NCI-H128 (cell line): ENCODE data around the gene ARHGEF9.

ENCODE experiments used
- DNase-seq: peaks from one replicate; lab custom pipeline; 2025; ENCODE audit not compliant: unreplicated experiment; lab: John Stamatoyannopoulos, UW

Gene ARHGEF9

DNA sequence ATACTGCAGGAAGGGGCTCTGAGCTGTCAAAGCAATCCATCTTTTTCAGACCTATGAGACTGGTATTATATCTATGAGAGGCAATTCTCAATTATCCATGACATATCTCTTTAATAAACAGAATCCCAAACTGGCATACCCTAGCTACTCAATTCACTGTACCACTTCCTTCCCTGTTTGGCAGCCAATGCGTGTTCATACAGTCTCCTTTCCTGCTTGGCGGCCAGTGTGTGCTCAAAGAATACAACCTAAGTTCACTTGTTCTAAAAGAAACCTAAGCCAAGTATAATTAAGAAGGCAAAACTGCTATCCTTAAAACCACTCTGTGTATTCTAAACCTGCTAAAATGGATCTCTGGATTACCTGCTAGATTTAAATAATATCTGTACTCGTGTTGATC, 38.3 kb downstream of the ARHGEF9 start:
- no peak for DNase-seq

DNA sequence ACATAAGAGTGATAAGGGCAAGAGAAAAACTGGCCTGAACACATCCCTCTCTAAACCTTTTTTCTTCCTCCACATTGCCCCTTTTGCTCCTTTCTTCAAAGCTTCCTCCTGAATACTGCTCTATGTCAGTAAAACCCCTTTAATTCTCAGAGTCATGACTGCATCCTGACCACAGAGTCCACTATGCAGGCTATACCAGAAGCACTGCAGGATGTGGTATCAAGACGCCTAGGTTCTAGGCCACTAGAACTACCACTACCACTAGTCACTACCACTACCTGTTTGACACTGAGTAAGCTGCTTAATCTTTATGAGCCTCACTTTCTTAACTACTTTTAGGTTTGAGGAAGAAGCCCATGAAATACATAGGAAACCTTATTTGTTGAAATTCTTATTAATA, 38.7 kb downstream of the ARHGEF9 start:
- no peak for DNase-seq

DNA sequence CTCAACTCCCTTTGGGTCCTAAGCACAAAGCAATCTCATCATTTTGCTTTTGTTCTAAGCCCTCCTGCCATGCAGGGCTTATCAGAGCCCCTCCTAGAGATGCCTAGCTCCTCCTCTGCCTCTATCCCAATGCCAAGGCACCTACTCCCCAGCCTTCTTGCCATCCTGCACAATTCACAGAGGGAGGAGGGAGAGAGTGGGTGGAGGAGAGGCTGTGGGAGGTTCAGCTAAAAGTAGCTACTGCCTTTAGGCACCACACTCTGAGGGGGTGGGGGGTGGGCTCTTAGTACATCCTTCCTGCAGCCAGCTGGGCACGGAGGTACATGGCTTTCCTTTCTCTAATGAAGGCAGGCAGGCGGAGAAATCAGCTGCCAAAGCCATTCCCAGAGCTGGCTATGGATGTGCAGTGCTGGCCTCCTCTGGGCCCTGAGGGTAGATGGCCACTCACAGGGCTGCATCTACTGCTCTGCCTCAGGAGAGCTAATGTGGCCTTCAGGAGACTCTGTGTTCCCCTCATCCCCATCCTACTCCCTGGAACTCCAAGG, 40.1 kb downstream of the ARHGEF9 start:
- no peak for DNase-seq

DNA sequence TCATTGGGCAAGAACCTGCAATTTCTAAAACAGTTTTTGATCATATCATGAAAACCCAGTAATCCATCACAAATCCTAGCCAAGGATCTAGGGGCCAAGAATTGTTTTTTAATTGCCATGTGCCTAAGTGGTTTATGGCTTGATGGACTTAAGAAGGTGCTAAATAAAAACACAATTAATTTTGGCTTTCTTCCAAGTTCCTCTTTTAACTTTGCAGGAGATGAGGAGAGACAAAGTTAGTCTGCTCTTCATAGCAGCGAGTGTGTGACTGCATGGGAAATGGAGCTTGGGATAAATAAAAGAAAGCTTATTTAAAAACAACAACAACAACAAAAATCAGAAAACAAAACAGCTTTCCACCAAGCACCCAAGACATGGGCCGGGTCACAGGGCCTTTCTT, 41.4 kb downstream of the ARHGEF9 start:
- no peak for DNase-seq

DNA sequence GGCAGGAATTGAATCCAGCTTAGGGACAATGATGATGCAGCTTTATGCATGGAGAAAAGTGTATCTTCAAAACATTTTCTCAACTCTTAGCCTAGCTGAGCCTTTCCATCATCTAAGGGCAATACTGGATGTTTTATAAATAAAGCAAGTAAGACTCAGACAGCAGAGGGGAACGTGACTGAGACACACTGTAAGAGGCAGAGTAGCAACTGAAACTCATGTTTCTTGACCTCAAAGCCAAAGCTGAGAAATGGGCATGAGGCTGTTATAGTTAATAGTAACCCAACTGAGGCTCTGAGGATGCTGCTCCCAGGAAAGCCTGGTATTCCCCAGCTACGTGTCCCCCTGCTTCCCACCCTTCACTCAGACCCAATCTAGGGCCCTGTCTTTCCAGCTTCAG, 44.6 kb downstream of the ARHGEF9 start:
- no peak for DNase-seq

DNA sequence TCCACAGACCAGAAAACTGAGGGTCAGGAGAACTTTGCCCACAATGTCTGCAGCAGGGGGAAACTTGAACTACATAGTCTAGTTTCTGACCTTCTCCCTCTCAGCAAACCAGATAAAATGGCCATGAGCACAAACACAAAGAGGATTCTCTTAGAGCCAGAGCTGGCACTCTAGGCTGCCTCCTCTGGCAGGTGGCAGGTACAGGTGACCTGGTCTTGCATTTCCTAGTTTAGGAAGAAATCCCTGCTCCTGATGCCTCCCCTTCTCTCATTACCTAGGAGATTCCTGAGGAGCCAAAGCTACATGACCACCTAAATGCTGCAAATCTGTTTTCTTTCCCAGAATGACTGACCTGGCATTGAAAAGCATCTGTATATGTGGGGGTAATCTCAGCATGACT, 45.1 kb downstream of the ARHGEF9 start:
- DNase-seq, result no peak

DNA sequence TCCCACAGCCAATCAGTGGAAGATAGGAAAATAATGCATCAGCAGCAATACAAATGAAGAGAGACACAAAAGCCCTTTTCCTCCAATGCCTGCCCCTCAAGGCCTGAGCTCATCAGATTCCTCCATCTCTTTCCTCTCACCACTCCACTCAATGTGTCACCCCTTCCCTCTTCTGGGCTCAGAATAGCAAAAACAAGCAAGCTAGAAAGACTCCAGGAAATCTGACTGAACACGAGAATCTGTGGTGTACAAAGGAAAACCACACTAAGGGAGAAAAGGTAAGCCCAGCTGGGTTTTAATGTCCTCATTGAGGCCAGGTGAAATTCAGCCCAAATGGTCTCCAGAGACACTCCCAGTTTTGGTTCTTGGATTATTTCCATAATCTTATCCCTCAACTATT, 46.3 kb downstream of the ARHGEF9 start:
- no peak for DNase-seq

DNA sequence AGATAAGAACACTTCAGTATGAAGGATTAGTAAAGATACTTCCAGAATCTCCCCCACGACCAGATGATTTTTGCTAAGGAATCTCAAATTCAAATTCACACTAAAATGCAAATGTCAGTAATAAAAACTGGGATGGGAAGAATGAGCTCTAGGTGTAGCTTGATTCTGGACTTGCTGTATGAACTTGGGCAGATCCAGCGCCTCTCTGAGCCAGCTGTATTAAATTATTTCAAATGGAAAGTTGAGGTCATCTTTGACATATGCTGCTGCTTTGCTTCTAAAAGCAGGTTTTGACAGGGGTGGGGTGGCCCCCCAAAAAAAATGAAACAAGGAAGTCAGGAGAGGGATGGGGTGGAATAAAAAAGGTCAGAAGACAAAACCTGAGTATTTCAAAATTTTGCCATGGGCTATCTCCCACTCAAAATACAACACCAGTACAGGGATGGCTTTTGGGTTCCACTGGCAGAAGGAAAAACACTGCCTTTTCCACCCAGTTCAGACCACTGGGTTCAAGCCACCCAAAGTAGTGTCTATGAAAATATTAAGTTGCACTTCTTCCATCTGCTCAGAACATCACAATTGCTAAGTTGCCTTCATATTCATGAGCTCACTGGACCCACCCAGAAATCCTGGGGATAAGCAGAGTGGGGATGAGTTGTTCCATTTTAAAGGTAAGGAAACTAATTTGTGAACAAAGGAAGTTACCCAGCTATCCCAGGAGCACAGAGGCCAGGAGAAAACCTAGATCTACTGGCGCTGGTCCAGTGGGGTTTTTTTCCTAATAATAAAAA, 47.7 kb downstream of the ARHGEF9 start:
- DNase-seq, result no peak

DNA sequence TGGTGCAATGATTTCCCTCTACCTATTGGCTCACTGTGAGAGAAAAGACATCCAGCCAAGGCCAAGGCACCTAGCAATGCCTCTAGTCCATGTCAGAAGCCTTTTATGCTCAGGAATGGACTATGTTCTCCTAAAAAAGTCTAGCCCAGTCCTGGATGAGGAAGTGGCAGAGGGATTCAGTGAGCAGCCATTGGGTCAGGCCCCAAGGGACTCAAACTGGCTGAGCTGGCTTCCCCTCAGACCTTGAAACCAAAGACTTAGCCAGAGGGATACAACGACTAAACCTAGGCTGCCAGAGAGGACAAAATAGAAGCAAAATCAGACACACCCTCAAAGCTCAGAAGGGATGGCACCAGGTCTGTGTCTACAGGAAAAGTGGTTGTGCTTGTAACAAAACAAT, 49.1 kb downstream of the ARHGEF9 start:
- DNase-seq, result no peak

DNA sequence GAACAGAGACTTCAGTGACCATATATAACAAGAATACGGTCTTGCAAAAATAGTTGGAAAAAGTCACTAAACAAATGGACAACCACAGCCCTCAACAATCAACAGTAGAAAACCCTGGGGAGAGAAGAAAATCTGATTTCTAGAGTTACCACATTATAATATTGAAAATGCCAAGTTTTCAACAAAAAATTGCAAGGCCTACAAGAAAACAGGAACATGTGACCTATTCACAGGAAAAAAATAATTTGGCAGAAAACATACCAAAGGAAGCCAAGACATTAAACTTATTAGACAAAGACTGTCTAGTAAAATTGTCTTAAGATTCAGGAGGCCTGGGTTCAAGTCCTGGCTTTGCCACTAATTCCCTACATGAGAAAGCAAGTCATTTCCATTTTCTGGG, 64.7 kb downstream of the ARHGEF9 start:
- no peak for DNase-seq

DNA sequence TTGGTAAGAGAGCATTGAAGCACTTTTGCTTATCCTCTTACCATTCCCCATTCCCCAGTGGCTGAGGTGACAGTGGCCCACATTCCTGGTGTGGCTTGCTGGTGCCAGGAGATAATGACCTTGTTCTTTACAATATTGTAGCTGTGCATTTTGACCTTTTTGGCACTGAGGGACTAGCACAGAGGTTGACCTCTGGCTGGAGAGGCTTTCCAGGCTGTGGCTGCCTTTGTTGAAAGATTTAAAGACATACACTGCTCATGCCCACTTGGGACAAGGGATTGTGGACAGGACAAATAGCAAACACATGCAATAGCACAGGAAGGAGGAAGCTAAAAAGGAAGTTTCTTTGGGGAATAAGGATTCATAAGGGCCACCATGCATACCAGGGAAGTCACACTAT, 65.4 kb downstream of the ARHGEF9 start:
- no peak for DNase-seq

DNA sequence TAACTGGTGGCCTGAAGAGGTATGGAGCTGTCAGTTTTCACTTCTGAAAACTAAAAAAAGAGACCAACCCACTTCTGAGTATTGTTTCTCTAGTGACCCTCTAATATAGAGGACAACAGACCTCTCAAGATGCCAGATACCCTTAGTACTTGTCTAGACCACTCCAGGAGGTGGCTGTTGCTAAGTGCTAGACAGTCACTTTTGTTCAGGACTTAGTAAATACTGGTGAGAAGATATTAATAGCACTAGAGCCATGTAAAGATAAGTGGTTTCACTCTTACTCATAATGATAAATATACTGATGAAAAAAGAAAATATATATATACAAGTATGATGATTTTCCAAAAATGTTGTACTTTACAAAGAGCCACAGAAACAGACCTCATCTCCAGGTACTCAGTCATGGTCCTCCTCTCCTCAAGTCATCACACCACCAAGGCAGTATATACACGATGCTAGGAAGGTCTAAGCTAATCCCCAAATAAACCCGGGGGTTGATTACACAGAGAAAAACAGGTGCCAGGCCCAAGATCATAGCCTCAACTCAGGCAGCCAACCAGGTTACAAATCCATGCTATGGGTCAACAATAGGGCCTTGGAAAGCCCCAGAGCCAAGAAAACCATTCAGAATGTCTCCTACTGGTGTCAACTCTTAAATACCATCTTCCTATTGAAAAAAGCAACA, 66.9 kb downstream of the ARHGEF9 start:
- DNase-seq, result no peak

DNA sequence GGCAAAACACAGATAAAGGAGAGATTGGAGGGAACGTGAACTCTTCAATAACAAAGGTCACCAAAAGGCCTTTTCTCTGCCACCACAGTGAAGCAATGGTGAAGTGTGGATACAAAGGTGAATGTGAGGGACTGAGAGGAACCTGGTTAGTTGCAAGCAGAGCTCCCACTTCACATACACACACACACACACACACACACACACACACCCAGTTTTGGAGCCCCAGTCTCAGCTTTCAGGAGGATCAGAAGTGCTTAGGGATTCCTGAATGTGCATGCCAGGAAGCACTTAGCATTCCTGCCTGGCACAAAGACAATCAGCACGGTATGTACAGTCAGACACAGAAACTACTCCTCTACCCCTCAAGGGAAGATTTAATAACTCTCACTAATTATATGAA, 71.5 kb downstream of the ARHGEF9 start:
- DNase-seq, result no peak

DNA sequence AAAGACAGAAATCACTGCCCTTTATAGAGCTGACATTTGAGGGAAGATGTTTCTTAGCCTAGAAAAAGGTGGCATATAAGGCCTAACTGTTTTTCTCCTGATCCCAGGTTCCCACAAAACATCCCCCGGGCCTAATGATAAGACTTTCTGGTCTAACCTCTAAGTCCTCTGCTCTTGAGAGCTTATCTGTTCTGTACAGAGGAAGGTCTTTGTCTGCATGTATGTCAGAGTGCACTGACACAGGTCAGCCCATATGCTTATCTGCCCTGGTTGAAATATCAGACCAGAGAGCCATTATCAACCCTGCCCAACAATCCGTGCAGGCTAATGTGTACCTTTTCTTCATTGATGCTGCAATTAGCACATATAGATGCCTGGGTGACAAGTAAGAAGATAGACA, 76.2 kb downstream of the ARHGEF9 start:
- no peak for DNase-seq

DNA sequence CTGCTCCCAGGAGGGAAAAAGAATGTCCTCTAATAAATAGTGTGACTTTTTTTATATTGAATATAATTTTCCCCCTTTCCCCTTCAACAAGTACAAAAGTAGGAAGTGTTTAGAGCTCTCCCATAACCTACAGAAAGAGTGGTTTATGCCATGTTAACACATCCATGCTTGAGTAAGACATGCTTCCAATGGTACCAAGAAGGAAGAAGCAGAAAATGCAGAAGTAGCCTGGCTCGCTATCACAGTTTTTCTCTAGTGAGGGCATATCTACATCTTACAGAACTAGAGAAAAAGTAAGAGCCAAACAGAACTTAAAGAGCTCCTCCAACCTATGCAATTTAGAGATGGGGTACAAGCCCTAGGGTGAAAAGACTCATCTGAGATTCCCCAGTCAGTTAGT, 82.5 kb downstream of the ARHGEF9 start:
- no peak for DNase-seq

DNA sequence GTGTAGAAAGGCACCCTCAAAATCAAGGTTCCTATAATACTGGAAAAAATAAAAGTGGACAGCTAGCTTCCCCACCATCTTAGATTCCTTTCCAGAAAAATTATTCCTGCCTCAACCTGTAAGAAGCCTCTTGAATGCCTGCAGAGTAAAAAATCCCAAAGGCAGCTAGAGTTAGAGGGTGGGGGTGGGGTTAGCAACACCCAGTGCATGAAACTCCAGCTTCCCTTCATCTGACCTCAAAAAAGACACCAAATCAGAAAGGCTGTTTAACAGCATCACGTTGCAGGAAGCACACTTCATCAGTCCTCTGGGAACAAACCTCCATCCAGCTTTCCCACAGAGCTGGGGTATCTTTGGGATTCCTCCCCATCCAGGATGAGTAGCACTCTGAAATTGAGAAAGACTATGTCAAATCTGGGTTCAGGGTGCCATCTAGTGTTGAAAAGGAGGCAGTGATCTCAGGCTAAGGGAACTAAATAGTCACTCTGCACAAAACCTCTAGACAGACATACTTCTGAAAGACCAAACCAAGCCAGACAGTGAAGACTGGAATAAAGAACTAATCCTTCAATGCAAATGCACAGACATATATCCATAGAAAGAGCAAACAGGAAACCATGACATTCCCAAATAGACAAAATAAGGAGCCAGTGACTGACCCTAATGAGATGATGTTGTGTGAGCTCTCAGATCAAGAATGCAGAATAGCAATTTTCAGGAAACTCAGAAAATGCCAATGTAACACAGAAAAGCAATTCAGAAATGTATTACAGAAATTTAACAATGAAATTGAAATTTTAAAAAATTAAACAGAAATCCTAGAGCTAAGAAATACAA, 97.9 kb downstream of the ARHGEF9 start:
- peak; percentile 0 for DNase-seq

DNA sequence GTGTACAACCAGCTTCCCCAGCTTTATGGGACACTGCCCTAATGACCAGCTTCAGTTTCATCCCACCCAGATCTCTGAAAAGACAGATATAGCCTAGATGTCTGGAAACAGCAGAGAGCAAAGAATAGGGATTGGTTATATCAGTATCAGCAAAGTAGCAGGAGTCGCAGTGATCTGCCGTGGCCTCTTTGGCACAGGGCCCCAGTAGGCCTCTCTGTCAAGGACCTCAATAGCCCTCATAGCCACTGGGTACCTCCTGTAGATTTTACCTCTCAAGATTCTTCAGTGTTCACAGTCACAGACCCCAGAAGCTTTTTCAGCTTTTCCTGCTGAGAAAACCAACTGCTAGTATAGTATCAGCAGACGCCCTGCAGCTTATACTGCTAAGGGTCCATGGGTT, 104.6 kb downstream of the ARHGEF9 start:
- DNase-seq, result no peak

DNA sequence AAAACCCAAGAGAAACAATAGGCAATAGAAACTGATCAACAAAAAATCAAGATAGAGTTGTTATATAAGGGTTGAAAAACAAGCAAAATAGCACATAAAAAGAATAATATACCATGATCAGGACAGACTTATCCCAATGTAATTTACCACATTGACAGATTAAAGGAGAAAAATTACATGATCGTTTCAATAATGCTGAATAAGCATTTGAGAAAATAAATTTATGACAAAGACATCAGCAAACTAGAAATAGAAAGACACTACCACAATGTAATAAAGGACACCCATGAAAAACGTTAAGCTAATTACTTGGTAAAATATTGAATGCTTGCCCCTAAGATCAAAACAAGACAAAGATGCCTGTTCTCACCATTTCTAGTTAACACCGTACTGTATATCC, 105.6 kb downstream of the ARHGEF9 start:
- DNase-seq, result no peak

DNA sequence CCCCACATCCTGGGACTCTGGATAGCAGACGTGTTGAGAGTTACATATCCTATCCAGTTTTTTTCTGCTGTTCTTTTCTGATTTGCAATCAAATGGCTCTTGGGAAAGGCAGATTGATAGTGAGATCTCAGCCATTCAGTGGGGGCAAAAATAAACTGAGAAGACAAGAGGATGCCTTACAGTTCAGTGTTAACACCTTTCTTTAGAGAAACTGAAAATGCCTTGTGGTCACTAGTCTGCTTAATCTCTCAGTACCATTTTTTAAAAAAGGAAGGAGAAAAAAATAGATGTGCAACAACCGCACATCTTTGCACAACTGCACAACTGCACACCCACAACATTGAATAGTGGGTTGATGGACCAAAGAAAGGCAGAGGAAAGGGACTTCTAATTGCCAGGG, 109.3 kb downstream of the ARHGEF9 start:
- no peak for DNase-seq

DNA sequence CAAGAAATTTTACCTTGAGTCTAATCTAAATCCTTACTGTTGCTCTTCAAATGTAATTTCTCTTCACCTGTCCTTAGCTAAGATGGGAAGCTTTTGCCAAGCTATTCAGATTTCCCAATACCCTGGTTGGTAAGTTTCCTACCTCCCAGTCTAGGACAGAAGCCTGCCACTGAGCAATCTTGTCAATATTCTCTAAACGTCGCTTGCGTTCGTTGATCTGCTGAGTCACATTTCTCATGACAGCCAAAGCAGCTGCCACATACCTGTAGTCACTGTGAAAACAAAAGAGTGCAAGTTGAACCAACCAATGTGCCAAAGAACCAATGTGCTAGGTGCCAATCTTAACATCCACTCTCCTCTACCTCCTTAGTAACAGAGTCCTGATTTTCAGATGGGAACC, 111.1 kb downstream of the ARHGEF9 start:
- no peak for DNase-seq

DNA sequence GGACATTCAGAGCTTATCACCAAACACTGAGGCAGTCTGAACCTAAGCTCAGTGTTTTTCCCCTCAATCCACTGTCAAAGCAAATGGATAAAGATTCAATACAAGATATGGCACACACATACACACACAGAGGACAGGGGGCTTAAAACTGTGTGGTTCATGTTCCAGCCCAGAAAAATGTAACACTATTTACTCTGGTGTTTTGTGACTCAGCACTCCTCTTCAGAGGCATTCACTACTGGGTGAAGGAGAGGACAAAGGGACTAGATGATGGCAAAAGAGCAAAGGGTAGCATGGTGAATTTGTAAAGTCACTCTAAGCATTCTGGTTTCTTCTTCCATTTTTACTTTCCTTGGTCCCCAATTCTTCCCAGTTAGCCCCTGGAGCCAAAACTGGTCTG, 120.3 kb downstream of the ARHGEF9 start:
- DNase-seq, result no peak

DNA sequence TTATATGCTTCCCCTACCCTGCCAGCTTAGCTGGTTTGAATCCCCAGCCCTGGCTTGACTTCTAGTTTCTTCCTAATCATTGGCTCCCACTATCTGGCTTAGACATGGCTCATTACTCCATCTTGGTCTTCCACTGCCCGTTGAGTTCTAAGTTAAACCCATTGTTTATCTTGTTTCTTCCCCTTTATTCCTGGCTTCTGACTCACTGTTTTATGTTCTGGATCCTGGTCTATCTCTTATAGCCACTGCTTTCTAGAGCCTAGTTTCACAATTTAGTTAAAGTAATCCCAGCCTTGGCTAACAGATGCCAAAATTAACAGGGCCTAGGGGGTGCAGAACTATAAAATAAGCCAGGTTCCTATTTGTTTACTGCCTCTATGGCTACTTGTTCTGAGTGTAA, 120.9 kb downstream of the ARHGEF9 start:
- DNase-seq, result no peak
